Adrenal gland (tissue), 5 donors: ENCODE measurements around the gene MYL6B.

Source experiments
- POLR2A ChIP-seq, 2 donors: fragments of 450-650 bp; IDR thresholded peaks; one replicate each; pipeline ENCODE4 v1.6.1; 2017; ENCODE audit warnings: antibody characterized with exemption in 2 of 2, mild to moderate bottlenecking in 2 of 2, moderate library complexity in 1 of 2
- TF ChIP-seq, protein P1 (sequence below), 6 experiments: fragments of 450-650 bp in 4 of 6; fragments of 200-600 bp in 2 of 6; sonication (generic) in 1 of 6; IDR thresholded peaks; 1 replicate in 5 of 6; 2 replicates in 1 of 6; pipeline versions ENCODE4 v1.5.1 to v1.8.0; 2016 to 2021; ENCODE audit warnings: antibody characterized with exemption in 6 of 6, mild to moderate bottlenecking in 2 of 6, moderate library complexity in 1 of 6
- donor health status: DM: no; HTN: no; CAD: no.

- TF ChIP-seq, protein P1, sequence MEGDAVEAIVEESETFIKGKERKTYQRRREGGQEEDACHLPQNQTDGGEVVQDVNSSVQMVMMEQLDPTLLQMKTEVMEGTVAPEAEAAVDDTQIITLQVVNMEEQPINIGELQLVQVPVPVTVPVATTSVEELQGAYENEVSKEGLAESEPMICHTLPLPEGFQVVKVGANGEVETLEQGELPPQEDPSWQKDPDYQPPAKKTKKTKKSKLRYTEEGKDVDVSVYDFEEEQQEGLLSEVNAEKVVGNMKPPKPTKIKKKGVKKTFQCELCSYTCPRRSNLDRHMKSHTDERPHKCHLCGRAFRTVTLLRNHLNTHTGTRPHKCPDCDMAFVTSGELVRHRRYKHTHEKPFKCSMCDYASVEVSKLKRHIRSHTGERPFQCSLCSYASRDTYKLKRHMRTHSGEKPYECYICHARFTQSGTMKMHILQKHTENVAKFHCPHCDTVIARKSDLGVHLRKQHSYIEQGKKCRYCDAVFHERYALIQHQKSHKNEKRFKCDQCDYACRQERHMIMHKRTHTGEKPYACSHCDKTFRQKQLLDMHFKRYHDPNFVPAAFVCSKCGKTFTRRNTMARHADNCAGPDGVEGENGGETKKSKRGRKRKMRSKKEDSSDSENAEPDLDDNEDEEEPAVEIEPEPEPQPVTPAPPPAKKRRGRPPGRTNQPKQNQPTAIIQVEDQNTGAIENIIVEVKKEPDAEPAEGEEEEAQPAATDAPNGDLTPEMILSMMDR (IDR thresholded peaks at IDR 0.05): no peak
- TF ChIP-seq POLR2A (IDR thresholded peaks at IDR 0.05): no peak
Measured at GRCh38 chr12:56186957-56187356, 34.6 kb downstream of the MYL6B start.
